ENCODE results near the gene RBM8A. TPM values are rescaled to one million over a fixed set of nuclear protein-coding genes. Genes with fewer than 3 reads are reported as not detected.

RBM8A gene
- total and polyA plus RNA-seq, 7 donors: 77.8 to 138 (median 97.9) TPM

DNA sequence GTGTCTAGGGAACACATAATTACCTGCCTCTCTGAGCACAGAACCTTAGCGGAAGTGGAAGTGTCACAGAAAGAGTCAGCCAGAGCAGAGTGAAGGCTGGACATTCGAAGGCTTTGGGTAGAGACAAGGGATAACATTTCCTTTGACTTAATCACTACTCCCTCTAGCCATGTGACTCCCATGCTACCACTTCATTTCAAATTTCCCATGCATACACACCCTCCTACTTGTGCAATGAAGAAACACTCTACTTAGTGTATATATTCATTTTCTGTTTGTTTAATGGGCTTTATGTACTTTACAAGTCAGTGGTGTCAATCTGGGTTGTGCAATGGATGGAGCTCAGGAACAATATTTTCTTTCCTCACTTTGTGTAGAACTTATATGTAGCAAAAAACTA lies 48.6 kb downstream of the RBM8A start:
- DNase-seq: no peak
- WGBS, 2 donors: 89 to 91% methylated on average over 2 of the region's 2 CpGs

DNA sequence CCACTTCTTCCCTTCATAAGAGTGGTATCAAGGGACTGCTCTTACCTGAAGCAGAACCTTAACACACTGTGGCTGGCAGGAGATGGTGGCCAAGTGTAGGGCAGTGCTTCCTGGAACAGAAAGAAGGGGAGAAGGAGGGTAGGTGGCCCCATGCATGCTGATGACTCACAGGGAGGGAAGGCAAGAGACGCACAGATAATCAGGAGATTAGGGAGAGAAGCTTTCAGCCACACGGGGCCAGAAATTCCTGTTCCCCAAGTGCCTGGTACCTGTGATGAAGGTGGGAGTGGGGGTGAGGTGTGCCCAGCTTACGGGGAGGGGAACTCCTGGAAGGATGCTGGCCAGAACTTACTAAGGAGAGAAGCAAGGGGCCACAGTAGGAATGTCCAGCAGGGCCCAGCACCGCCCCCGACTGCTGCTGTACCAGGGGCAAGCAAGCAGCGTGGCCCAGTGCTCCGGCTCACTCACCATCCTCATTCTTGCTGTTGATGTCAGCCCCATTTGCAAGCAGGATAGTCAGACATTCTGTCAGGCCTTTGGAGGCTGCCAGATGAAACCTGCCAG lies 49.3 kb downstream of the RBM8A start:
- no peak for DNase-seq
- intact Hi-C loops (cut with DNase I): no loop called here
- H3K27ac ChIP-seq: no peak overlapping the region

More for the DNA sequence above, 48.6 kb downstream of the RBM8A start:
- Histone ChIP-seq H3K4me1 (no peaks in the 10 kb centered on the region), H3K27ac (no peak overlapping the region), H3K27me3 (no peaks in the 10 kb centered on the region), H3K9me3 (no peaks in the 10 kb centered on the region), H3K4me3 (no peak overlapping the region), H3K36me3 (no peaks in the 10 kb centered on the region)
- intact Hi-C loops (cut with DNase I): no loop called here
- TF ChIP-seq EP300 (IDR thresholded peaks at IDR 0.05) (no peak), POLR2A (IDR thresholded peaks at IDR 0.05) (no peak), POLR2AphosphoS5 (IDR thresholded peaks at IDR 0.05) (no peak)
- TF ChIP-seq, protein P1, sequence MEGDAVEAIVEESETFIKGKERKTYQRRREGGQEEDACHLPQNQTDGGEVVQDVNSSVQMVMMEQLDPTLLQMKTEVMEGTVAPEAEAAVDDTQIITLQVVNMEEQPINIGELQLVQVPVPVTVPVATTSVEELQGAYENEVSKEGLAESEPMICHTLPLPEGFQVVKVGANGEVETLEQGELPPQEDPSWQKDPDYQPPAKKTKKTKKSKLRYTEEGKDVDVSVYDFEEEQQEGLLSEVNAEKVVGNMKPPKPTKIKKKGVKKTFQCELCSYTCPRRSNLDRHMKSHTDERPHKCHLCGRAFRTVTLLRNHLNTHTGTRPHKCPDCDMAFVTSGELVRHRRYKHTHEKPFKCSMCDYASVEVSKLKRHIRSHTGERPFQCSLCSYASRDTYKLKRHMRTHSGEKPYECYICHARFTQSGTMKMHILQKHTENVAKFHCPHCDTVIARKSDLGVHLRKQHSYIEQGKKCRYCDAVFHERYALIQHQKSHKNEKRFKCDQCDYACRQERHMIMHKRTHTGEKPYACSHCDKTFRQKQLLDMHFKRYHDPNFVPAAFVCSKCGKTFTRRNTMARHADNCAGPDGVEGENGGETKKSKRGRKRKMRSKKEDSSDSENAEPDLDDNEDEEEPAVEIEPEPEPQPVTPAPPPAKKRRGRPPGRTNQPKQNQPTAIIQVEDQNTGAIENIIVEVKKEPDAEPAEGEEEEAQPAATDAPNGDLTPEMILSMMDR (IDR thresholded peaks at IDR 0.05): no peak

DNA sequence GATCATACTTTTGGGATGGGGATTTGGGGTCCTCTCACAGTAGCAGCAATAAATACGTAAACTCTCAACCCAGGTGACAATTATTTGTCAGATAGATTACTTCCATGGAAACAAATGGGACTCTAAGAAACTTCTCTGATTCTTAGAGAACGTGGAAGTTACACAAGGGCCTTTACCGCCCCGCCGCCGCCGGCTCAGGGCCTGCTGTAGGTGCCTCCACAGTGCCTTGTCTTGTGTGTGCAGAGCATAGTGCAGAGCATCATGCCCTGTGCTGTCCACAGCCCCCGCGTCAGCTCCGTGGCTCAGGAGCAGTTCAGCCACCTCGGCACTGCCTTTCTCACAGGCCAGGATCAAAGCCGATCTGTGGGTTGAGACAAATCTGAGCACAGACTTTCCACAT lies 52.6 kb downstream of the RBM8A start:
- Histone ChIP-seq H3K9me3 (no peaks in the 10 kb centered on the region), H3K27me3 (no peaks in the 10 kb centered on the region), H3K4me1 (peaks cover 0 to 31% (median 22%) of the 10 kb centered on the region in 4 donors), H3K36me3 (no peaks in the 10 kb centered on the region), H3K27ac (no peak overlapping the region), H3K4me3 (no peak overlapping the region)
- 95 to 96% methylated on average over 12 of the region's 12 CpGs for whole genome bisulfite sequencing, 2 donors
- TF ChIP-seq POLR2AphosphoS5 (IDR thresholded peaks at IDR 0.05) (no peak), POLR2A (IDR thresholded peaks at IDR 0.05) (no peak), EP300 (IDR thresholded peaks at IDR 0.05) (no peak)
- TF ChIP-seq, protein P1 (IDR thresholded peaks at IDR 0.05): no peak
- intact Hi-C loops (cut with DNase I): no loop called here
- DNase-seq: no peak

More for the DNA sequence above, 49.3 kb downstream of the RBM8A start:
- Histone ChIP-seq H3K36me3 (no peaks in the 10 kb centered on the region), H3K4me3 (no peak overlapping the region), H3K9me3 (no peaks in the 10 kb centered on the region), H3K27me3 (no peaks in the 10 kb centered on the region), H3K4me1 (peaks cover 0 to 3% (median 2%) of the 10 kb centered on the region in 4 donors)
- TF ChIP-seq EP300 (IDR thresholded peaks at IDR 0.05): no peak
- no peak for TF ChIP-seq POLR2AphosphoS5 (IDR thresholded peaks at IDR 0.05)
- TF ChIP-seq, protein P1 (IDR thresholded peaks at IDR 0.05): no peak
- no peak for TF ChIP-seq POLR2A (IDR thresholded peaks at IDR 0.05)
- 85 to 91% methylated on average over 7 of the region's 7 CpGs for WGBS, 2 donors

DNA sequence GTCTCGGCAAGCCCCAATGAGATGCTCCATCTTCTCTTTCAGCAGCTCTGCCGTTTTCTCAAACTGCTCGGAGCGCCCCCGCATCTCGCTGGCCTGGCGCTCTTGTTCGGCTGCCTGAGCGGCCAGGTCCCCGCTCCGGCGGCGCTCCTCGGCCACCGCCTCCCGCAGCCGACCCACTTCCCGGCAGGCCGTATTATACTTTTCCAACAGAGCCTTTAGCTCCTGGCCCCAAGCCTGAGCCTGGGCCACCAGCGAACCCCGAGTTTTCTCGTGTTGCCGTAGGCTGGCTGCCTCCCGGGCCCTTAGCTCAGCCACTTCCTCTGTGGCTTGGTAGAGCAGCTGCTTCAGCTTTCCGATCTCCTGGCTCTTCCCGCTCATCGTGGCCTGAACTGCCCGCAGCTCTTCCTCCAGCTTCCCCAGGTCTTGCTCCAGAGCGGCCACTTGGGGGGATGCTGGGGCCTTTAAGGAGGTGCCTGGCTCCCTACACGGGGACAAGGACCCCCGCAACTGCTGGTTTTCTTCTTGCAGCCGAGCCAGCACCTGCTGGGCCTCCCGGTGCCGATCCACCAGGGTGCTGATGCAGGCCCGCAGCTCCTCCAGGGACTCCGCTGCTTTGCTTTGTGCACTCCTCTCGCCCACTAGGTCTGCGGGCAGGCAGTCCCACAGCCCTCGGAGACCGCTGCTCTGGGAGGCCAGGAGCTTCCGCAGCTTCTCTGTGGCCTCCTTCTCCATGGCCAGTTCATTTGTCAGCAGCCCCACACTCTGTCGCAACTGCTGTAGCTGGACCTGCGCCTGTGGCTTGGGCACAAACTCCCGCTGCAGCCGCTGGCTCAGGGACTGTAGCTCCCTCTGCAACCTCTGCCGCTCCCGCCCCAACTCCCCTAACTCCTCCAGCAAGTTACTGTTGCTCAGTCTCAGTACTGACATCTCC lies 55.0 kb downstream of the RBM8A start:
- intact Hi-C loops (cut with DNase I): loop anchor here (2.0 kb wide), 1 partner anchor 21 kb away; no protein-coding TSS in a partner anchor
- 29 to 34% methylated on average over 47 of the region's 47 CpGs for WGBS, 2 donors
- Histone ChIP-seq H3K36me3 (peaks cover 0 to 9% (median 2%) of the 10 kb centered on the region in 4 donors), H3K27ac (peak overlapping the region; percentile 87 to 89 (median 88)), H3K4me1 (peaks cover 0 to 31% (median 22%) of the 10 kb centered on the region in 4 donors), H3K9me3 (no peaks in the 10 kb centered on the region), H3K27me3 (no peaks in the 10 kb centered on the region), H3K4me3 (peak overlapping the region; percentile 33 to 57 (median 55))
- TF ChIP-seq EP300 (IDR thresholded peaks at IDR 0.05): no peak
- TF ChIP-seq POLR2A (IDR thresholded peaks at IDR 0.05): peak in 1 of 2 donors; percentile 20
- TF ChIP-seq POLR2AphosphoS5 (IDR thresholded peaks at IDR 0.05): peak in 3 of 4 donors; percentile 33 to 59 (median 37)
- TF ChIP-seq, protein P1 (IDR thresholded peaks at IDR 0.05): no peak
- peak; percentile 89 for DNase-seq

Other genes starting within 250 kb of the RBM8A start
- not detected for gene PDZK1, start 220.1 kb downstream of the RBM8A start, total RNA-seq
- gene PDZK1, start 220.1 kb downstream of the RBM8A start, polyA plus RNA-seq: 1 to 10 TPM in 2 of 3 donors, under 1 TPM in 1; 0.51 to 9.7 (median 9.0) TPM
- gene CD160, start 208.0 kb downstream of the RBM8A start, total RNA-seq: not detected
- under 1 TPM in 2 of 3 donors, not detected in 1; 0.31 to 0.60 TPM for gene CD160, start 208.0 kb downstream of the RBM8A start, polyA plus RNA-seq
- 10 to 100 TPM; 16.6 to 41.8 (median 23.1) TPM for gene RNF115, start 103.4 kb downstream of the RBM8A start, total RNA-seq
- gene RNF115, start 103.4 kb downstream of the RBM8A start, polyA plus RNA-seq: 1 to 10 TPM; 3.0 to 4.7 (median 3.0) TPM
- gene POLR3C, start 103.3 kb downstream of the RBM8A start, total RNA-seq: 10 to 100 TPM; 18.3 to 37.7 (median 26.9) TPM
- gene POLR3C, start 103.3 kb downstream of the RBM8A start, polyA plus RNA-seq: 10 to 100 TPM in 2 of 3 donors, 1 to 10 TPM in 1; 9.0 to 16.1 (median 12.6) TPM
- gene NUDT17, start 81.9 kb downstream of the RBM8A start, total RNA-seq: 1 to 10 TPM; 1.6 to 9.1 (median 2.8) TPM
- gene NUDT17, start 81.9 kb downstream of the RBM8A start, polyA plus RNA-seq: 1 to 10 TPM in 2 of 3 donors, not detected in 1; 1.2 to 2.0 TPM
- gene PIAS3, start 68.4 kb downstream of the RBM8A start, total RNA-seq: 10 to 100 TPM; 17.5 to 37.9 (median 21.7) TPM
- 10 to 100 TPM in 1 of 3 donors, 1 to 10 TPM in 2; 5.4 to 13.8 (median 5.5) TPM for gene PIAS3, start 68.4 kb downstream of the RBM8A start, polyA plus RNA-seq
- gene ANKRD35, start 41.6 kb downstream of the RBM8A start, total RNA-seq: 10 to 100 TPM in 1 of 4 donors, 1 to 10 TPM in 3; 5.2 to 13.8 (median 8.3) TPM
- 1 to 10 TPM in 2 of 3 donors, under 1 TPM in 1; 0.46 to 2.1 (median 1.8) TPM for gene ANKRD35, start 41.6 kb downstream of the RBM8A start, polyA plus RNA-seq
- 1 to 10 TPM; 2.5 to 7.4 (median 3.0) TPM for gene ITGA10, start 17.4 kb downstream of the RBM8A start, total RNA-seq
- 1 to 10 TPM in 1 of 3 donors, under 1 TPM in 1, not detected in 1; 0.23 to 1.1 TPM for gene ITGA10, start 17.4 kb downstream of the RBM8A start, polyA plus RNA-seq
- 10 to 100 TPM; 20.2 to 22.5 (median 20.6) TPM for gene PEX11B, start 8.8 kb downstream of the RBM8A start, total RNA-seq
- gene PEX11B, start 8.8 kb downstream of the RBM8A start, polyA plus RNA-seq: 10 to 100 TPM; 28.6 to 41.8 (median 33.6) TPM
- gene LIX1L, start 30.5 kb upstream of the RBM8A start, total RNA-seq: 10 to 100 TPM; 26.9 to 42.5 (median 36.0) TPM
- gene LIX1L, start 30.5 kb upstream of the RBM8A start, polyA plus RNA-seq: 1 to 10 TPM; 1.4 to 8.7 (median 3.0) TPM
- gene ANKRD34A, start 37.1 kb upstream of the RBM8A start, total RNA-seq: 1 to 10 TPM in 2 of 4 donors, under 1 TPM in 2; 0.33 to 1.9 (median 1.0) TPM
- gene ANKRD34A, start 37.1 kb upstream of the RBM8A start, polyA plus RNA-seq: under 1 TPM in 1 of 3 donors, not detected in 2; 0.41 TPM
- gene POLR3GL, start 37.2 kb upstream of the RBM8A start, total RNA-seq: 10 to 100 TPM; 23.1 to 32.8 (median 27.4) TPM
- gene POLR3GL, start 37.2 kb upstream of the RBM8A start, polyA plus RNA-seq: 10 to 100 TPM; 35.9 to 47.4 (median 40.9) TPM
- 1,000 to 10,000 TPM; 1,623 to 4,609 (median 1,842) TPM for gene TXNIP, start 69.1 kb upstream of the RBM8A start, total RNA-seq
- gene TXNIP, start 69.1 kb upstream of the RBM8A start, polyA plus RNA-seq: 100 to 1,000 TPM; 326 to 783 (median 548) TPM
- not detected for gene HJV, start 94.3 kb upstream of the RBM8A start, total RNA-seq
- gene HJV, start 94.3 kb upstream of the RBM8A start, polyA plus RNA-seq: not detected
- gene NBPF10, start 217.3 kb upstream of the RBM8A start, total RNA-seq: 1 to 10 TPM in 2 of 4 donors, under 1 TPM in 2; 0.55 to 2.4 (median 0.93) TPM
- 1 to 10 TPM in 1 of 3 donors, under 1 TPM in 2; 0.46 to 1.0 (median 0.60) TPM for gene NBPF10, start 217.3 kb upstream of the RBM8A start, polyA plus RNA-seq